ENCODE data around the gene PATJ. TPM values are rescaled to one million over a fixed set of nuclear protein-coding genes. Genes with fewer than 3 reads are reported as not detected.
"Not testable (repeated sequence)": the region's sequence is repeated elsewhere in the genome, so short reads cannot be mapped to it uniquely, and the experiment has no call there.

Gene PATJ
- total RNA-seq, 1 experiment from 2014 or later, result 40.0 TPM

GRCh38 chr1:62196086-62196690 is 453.9 kb downstream of the PATJ start:
- no peak for DNase-seq (ENCODE audit: low read depth)
- in situ Hi-C loops (cut with HindIII; ENCODE audit: low pct_unique_long_range_greater_than_20kb, low sequenced_read_pairs), result no loop called here

GRCh38 chr1:62198069-62198780 is 455.9 kb downstream of the PATJ start:
- DNase-seq (ENCODE audit: low read depth), result no peak
- in situ Hi-C loops (cut with HindIII; ENCODE audit: low pct_unique_long_range_greater_than_20kb, low sequenced_read_pairs), result no loop called here

GRCh38 chr1:62198781-62199125 is 456.5 kb downstream of the PATJ start:
- no peak for DNase-seq (ENCODE audit: low read depth)
- in situ Hi-C loops (cut with HindIII; ENCODE audit: low pct_unique_long_range_greater_than_20kb, low sequenced_read_pairs), result no loop called here

DNA sequence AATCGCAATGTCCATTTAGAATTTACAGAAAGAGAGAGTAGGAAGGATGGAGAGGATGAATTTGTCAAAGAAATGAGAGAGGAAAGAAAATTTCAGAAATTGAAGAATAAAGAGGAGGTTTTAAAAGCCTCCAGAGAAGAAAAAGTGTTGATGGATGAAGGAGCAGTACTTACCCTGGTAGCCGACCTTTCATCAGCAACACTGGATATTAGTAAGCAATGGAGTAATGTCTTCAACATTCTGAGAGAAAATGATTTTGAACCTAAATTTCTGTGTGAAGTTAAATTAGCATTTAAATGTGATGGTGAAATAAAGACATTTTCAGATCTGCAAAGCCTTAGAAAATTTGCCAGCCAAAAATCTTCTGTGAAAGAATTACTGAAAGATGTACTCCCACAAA is 464.9 kb downstream of the PATJ start:
- no peak for DNase-seq (ENCODE audit: low read depth)
- in situ Hi-C loops (cut with HindIII; ENCODE audit: low pct_unique_long_range_greater_than_20kb, low sequenced_read_pairs), result no loop called here

DNA sequence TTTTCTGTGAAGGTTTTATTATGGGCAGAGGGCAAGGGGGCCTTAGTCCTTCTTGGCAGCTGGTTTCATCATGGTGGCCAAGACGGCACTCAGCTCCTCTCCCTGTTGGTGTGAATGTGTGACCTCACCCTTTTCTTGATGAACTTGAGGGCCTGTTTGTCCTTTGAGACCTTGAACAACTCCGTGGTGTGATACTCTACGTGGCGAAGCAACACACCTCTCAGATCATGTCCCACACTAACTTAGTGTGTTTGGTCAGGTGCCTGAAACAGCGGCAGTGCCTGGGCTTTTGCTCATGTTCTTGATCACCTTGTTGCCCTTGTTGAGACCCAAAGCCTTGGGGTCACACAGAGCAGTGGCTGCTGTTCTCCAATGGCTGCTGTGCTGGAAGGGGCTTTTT is 465.8 kb downstream of the PATJ start:
- in situ Hi-C loops (cut with HindIII; ENCODE audit: low pct_unique_long_range_greater_than_20kb, low sequenced_read_pairs), result no loop called here
- DNase-seq (ENCODE audit: low read depth), result no peak

DNA sequence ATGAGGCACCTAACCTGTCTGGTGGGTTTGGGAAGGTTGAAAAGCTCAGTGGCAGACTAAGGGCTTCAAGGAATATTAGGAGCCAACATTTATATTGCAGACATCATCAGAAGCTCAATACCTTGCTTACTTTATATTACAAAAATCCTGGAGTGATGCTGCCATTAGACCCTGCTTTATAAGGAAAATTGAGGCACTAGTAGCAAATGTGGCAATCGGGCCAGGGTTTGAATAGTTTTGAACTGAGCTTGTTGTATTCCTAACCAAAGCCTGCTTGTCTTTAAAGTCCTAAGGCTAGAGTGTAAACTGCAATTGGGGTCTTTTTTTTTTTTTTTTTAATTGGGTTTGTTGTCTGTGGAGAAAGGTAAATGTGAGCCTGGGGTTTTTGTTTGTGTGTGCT is 466.7 kb downstream of the PATJ start:
- DNase-seq (ENCODE audit: low read depth), result no peak
- in situ Hi-C loops (cut with HindIII; ENCODE audit: low pct_unique_long_range_greater_than_20kb, low sequenced_read_pairs), result no loop called here

DNA sequence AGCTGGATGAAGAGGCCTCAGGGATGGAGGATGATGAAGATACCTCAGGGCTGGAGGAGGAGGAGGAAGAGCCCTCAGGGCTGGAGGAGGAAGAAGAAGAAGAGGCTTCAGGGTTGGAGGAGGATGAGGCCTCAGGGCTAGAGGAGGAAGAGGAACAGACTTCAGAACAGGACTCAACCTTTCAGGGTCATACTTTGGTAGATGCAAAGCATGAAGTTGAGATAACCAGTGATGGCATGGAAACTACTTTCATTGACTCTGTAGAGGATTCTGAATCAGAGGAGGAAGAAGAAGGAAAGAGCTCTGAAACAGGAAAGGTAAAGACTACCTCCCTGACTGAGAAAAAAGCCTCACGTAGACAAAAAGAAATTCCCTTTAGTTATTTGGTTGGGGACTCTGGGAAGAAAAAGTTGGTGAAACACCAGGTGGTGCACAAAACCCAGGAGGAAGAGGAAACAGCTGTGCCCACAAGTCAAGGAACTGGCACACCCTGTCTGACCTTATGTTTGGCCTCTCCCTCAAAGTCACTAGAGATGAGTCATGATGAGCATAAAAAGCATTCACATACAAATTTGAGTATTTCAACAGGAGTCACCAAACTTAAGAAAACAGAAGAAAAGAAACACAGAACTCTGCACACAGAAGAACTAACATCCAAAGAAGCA is 467.8 kb downstream of the PATJ start:
- in situ Hi-C loops (cut with HindIII; ENCODE audit: low pct_unique_long_range_greater_than_20kb, low sequenced_read_pairs), result no loop called here

DNA sequence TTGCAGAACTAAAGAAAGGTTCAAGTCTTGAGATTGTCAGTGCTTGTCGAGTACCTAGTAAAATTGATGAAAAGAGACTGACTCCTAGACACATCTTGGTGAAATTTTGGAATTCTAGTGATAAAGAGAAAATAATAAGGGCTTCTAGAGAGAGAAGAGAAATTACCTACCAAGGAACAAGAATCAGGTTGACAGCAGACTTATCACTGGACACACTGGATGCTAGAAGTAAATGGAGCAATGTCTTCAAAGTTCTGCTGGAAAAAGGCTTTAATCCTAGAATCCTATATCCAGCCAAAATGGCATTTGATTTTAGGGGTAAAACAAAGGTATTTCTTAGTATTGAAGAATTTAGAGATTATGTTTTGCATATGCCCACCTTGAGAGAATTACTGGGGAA is 468.7 kb downstream of the PATJ start:
- in situ Hi-C loops (cut with HindIII; ENCODE audit: low pct_unique_long_range_greater_than_20kb, low sequenced_read_pairs), result no loop called here
- no peak for DNase-seq (ENCODE audit: low read depth)

More for the DNA sequence above, 467.8 kb downstream of the PATJ start:
- no peak for DNase-seq (ENCODE audit: low read depth)

DNA sequence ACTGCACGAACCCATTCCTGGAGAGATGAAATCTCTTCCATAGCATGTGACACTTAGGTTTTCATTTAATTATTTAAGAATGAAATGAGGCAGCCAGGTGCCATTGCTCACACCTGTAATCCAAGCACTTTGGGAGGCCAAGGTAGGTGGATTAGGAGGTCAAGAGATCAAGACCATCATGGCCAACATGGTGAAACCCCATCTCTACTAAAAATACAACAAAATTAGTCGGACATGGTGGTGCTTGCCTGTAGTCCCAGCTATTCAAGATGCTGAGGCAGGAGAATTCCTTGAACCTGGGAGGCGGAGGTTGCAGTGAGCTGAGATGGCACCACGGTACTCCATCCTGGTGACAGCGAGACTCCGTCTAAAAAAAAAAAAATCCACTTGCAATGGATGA is 470.1 kb downstream of the PATJ start:
- DNase-seq (ENCODE audit: low read depth), result no peak
- in situ Hi-C loops (cut with HindIII; ENCODE audit: low pct_unique_long_range_greater_than_20kb, low sequenced_read_pairs), result no loop called here

- in situ Hi-C loops (cut with HindIII; ENCODE audit: low pct_unique_long_range_greater_than_20kb, low sequenced_read_pairs), result no loop called here
- no peak for DNase-seq (ENCODE audit: low read depth)
Measured at GRCh38 chr1:62213075-62213914, 471.0 kb downstream of the PATJ start.

DNA sequence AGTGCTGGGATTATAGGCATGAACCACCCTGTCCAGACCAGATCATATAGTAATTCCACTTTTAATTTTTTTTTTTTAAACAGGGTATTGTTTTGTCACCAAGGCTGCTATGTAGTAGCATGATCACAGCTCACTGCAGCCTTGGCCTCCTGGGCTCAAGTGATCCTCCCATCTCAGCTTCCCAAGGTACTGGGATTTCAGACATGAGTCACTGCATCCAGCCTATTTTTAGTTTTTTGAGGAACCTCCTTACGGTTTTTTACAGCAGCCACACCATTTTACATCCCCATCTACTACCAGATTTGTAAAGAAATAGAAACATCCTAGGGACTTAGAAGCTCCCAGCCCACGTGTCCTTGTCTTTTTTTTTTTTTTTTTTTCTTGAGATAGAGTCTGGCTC is 476.3 kb downstream of the PATJ start:
- in situ Hi-C loops (cut with HindIII; ENCODE audit: low pct_unique_long_range_greater_than_20kb, low sequenced_read_pairs), result no loop called here
- DNase-seq (ENCODE audit: low read depth), result no peak

- in situ Hi-C loops (cut with HindIII; ENCODE audit: low pct_unique_long_range_greater_than_20kb, low sequenced_read_pairs); DNase-seq (ENCODE audit: low read depth): not testable (repeated sequence)
Measured at GRCh38 chr1:62220456-62220855, 478.2 kb downstream of the PATJ start.

GRCh38 chr1:62221171-62221570 is 478.9 kb downstream of the PATJ start:
- in situ Hi-C loops (cut with HindIII; ENCODE audit: low pct_unique_long_range_greater_than_20kb, low sequenced_read_pairs), result no loop called here
- DNase-seq (ENCODE audit: low read depth), result no peak

DNA sequence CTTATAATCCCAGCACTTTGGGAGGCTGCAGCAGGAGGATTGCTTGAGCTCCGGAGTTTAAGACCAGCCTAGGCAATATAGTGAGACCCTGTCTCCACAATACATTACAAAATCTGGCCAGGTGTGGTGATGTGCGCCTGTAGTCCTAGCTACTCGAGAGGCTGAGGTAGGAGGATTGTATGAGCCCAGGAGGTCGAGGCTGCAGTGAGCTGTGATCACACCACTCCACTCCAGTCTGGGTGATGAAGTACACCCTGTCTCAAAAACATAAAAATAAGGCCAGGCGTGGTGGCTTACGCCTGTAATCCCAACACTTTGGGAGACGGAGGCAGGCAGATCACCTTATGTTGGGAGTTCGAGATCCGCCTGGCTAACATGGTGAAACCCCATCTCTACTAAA is 480.0 kb downstream of the PATJ start:
- in situ Hi-C loops (cut with HindIII; ENCODE audit: low pct_unique_long_range_greater_than_20kb, low sequenced_read_pairs), result no loop called here
- no peak for DNase-seq (ENCODE audit: low read depth)

- DNase-seq (ENCODE audit: low read depth), result no peak
- in situ Hi-C loops (cut with HindIII; ENCODE audit: low pct_unique_long_range_greater_than_20kb, low sequenced_read_pairs), result no loop called here
Measured at GRCh38 chr1:62224182-62224581, 481.9 kb downstream of the PATJ start.

DNA sequence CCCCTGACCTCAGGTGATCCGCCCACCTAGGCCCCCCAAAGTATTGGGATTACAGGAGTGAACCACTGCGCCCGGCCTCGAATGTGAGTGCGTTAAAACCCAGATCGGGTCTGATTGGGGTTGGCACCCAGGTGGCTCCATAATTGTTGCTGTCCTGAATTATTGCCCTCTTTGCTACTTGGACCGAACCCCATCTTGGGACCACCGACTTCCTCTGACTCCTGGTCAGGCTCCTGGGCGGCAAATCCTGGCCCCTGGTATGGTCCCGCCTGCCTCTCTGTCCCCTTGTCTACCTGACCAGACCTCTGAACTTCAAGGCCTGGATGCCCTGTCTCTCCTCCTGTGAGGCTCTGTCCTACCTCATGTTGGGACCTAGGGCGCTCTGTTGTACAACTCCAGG is 485.2 kb downstream of the PATJ start:
- in situ Hi-C loops (cut with HindIII; ENCODE audit: low pct_unique_long_range_greater_than_20kb, low sequenced_read_pairs), result no loop called here
- DNase-seq (ENCODE audit: low read depth), result no peak

All from Caki2 (cell line).